NCI-H748 treated with DMSO at 0.1 percent for 48 hours (cell line): ENCODE measurements around the gene ZNF683.
"Not testable (repeated sequence)": the region's sequence is repeated elsewhere in the genome, so short reads cannot be mapped to it uniquely, and the experiment has no call there.

Experiments
- DNase-seq: peaks from one replicate; lab custom pipeline; 2025; lab: John Stamatoyannopoulos, UW

The ZNF683 gene

GRCh38 chr1:26372611-26373010, at the start of gene ZNF683:
Gene ZNF683 (minus strand): TSS chr1:26372750. CDS start chr1:26368571, 4,179 bp downstream.
- DNase-seq, result not testable (repeated sequence)

- DNase-seq, result no peak
Observed at GRCh38 chr1:26419494-26419893, 46.9 kb upstream of the ZNF683 start.

DNA sequence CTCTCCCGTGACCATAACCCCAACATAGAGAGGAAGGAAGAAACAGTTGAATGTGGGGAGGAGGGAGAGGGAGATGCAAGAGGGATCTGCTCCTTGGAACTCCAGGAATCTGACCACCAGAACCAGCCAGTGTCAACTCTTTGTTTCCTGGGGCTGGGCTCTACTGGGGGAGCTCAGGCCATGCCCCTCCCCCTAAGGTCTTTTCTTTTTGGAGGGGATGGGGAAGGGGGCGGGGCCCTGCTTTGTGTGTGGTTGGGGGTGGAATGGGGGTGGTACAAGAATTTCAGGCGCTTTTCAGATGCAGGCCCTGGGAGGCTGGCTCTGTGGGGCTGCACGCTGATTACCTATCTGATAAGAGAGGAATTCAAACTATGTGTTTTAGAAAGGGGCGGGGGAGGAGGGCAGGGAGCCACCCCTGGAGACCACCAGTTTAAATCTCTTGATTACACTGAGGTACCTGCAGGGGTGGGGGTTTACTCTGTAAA, 46.4 kb upstream of the ZNF683 start:
- no peak for DNase-seq

GRCh38 chr1:26417111-26417759, 44.7 kb upstream of the ZNF683 start:
- DNase-seq, result peak; percentile 44

DNA sequence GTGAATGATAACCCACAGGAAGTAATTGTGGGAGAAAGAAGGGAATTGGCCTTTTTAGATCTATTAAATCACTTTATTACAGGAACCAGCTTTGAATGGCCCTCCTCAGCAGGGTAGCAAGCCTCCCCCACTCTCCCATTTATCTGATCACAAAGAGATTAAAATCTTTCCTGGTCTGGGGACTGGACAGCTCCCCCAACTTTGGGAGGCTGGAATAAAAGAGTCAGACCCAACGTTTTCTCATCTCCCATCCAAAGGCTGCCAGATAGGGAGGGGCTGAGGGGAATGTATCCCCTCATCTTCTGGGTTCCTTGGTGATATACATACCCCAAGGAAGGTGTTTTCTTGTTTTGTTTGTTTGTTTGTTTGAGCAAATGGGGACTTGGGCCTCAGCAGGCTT, 40.5 kb upstream of the ZNF683 start:
- DNase-seq, result no peak

- DNase-seq, result no peak
Observed at GRCh38 chr1:26412180-26412840, 39.8 kb upstream of the ZNF683 start.

DNA sequence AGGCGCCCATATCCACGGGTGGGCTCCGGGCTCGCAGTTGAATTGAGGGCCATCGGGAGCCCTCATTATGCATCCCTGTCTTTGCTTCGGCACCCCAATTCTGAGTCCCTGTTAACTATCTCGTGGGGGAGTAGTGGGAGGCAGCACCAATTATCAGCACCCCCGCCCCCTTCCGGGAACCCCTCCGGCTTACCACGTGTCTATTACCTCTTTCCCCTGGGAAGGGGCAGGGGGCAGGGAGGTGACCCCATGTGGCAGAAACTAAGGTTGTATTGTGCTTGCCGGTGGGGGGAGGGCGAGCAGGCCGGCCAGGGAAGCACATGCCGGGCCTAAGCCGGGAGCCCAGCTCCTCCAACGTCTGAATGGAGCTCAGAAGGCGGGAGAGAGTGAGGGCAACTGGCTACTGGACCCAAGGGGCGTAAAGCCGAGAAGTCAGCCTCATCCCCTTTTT, 39.1 kb upstream of the ZNF683 start:
- DNase-seq, result no peak

DNA sequence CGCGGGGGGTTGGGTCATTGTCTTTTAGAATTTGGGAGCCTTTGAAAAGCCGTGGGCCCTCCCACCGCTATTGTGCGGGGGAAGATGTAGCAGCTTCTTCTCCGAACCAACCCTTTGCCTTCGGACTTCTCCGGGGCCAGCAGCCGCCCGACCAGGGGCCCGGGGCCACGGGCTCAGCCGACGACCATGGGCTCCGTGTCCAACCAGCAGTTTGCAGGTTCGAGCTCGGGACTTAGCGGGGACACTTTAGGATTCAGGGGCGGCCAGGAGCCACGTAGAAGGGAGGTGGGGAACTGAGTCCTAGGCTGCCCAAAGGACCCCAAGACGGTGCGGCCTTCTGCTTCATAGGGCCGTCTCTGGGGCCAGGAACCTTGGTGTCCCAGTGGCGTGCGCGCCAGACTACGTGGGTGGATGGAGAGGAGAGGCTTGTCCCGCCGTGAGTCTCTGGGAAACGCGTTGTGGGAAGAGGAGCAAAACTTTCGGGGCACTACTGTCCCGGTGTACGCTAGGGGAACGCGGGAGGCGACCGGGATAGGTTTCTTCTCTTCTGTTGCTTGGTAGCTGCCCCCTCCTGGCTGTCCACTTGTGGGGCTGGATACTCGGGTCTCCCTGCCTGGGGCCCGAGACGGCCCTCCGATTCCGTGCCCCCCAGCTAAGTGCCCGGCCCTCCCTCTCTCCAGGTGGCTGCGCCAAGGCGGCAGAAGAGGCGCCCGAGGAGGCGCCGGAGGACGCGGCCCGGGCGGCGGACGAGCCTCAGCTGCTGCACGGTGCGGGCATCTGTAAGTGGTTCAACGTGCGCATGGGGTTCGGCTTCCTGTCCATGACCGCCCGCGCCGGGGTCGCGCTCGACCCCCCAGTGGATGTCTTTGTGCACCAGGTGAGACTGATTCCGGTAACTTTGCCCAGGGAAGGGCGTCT, 38.4 kb upstream of the ZNF683 start, which contains the start of gene LIN28A:
Gene LIN28A, plus strand, starts transcription at position 112 of the 918 bp plus-strand sequence. Its CDS starts 75 bp downstream, at position 187.
- no peak for DNase-seq

DNA sequence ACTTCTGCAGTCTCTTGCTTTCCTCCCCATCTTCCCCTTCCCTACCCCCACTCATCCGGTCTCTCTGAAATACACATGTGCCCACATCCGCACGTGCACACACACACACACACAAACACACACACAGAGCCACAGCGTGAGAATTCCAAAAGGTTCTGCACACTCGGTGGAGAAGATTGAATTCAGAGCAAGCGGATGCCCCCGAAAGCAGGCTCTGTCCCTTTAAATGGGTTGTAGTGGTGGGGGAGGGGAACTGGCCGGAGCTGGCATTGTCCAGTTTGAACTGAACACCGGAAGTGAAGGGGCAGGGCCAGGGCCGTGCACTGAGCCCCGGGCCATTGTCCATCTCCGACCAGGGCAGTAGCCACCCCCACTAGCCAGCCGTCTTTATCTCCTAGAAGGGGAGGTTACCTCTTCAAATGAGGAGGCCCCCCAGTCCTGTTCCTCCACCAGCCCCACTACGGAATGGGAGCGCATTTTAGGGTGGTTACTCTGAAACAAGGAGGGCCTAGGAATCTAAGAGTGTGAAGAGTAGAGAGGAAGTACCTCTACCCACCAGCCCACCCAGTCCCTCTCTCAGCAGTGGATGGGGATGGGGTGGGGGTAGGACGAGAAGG, 36.7 kb upstream of the ZNF683 start:
- no peak for DNase-seq

GRCh38 chr1:26408604-26409003, 36.1 kb upstream of the ZNF683 start:
- DNase-seq, result no peak

DNA sequence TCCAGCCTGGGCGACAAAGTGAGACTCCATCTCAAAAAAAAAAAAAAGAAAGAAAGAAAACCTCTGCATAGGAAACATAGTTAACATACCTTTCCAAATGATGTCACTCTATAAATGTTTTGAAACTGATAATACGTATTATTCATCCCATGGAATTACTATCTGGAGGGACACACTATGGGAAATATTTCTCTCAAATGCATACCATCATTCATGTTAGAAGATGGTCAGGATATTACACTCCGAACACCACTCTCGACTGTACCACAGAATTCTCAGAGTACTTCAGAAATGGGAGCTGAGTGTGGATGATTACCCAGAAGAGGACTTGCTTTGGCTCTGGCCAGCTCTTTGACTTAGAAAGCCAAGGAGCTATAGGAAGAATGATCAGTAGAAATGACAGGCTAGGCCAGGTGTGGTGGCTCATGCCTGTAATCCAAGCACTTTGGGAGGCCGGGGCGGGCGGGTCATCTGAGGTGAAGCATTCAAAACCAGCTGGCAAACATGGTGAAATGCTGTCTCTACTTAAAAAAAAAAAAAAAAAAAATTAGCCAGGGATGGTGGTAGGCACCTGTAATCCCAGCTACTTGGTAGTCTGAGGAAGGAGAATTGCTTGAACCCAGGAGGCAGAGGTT, 32.8 kb upstream of the ZNF683 start:
- no peak for DNase-seq

- no peak for DNase-seq
Observed at GRCh38 chr1:26404641-26405040, 32.1 kb upstream of the ZNF683 start.

DNA sequence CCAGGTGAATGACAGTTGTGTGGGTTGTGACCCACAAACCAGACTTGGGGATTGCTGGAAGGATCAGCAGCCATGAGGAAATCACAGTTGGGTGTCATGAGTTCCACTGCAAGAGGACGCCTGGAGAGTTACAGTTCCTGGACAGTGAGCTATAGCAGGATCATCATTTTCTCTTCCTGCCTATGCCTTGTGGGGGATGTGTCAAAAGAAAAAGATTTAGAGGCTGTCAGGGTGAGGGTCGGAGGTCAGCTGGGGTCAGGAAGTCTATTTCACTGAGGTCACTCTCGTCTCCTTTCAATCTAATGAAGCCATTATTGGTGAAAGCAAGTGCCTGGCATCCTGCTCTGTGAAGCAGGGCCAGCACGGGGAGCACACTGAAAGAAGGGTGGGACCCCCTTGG, 31.1 kb upstream of the ZNF683 start:
- no peak for DNase-seq

DNA sequence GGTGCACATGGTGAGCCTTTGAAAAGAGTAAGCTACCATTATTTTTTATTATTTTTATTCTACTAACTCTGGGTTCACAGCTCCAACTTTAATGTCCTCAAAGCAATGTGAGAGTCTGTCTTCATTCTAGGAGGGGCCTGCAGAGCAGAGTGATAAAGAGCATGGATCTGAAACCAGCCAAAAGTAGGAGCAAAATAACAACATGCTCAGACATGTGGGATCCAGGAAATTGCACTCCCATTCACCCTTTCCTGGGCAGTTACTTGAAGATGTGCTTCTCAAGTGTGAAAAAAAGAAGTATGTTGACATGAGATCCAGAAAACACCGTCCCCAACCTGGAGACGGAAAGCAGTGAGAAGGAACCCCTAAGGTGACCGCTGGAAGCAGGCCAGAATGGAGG, 29.3 kb upstream of the ZNF683 start:
- no peak for DNase-seq

DNA sequence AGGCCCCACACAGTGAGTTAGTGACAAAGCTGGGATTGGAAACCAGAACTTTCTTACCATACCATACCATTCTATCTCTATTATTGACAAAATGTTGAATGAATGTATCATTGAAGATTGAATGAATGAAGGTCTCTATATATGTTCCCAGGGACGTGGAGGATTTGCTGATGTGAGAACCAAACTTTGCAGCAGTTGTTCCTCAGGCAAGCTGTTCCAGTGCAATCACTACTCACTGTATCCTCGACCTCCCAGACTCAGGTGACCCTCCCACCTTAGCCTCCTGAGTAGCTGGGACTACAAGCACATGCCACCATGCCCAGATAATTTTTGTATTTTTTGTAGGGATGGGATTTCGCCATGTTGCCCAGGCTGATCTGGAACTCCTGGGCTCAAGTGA, 26.5 kb upstream of the ZNF683 start:
- no peak for DNase-seq

- DNase-seq, result no peak
Observed at GRCh38 chr1:26395754-26396153, 23.2 kb upstream of the ZNF683 start.

- DNase-seq, result no peak
Observed at GRCh38 chr1:26391450-26391849, 18.9 kb upstream of the ZNF683 start.

DNA sequence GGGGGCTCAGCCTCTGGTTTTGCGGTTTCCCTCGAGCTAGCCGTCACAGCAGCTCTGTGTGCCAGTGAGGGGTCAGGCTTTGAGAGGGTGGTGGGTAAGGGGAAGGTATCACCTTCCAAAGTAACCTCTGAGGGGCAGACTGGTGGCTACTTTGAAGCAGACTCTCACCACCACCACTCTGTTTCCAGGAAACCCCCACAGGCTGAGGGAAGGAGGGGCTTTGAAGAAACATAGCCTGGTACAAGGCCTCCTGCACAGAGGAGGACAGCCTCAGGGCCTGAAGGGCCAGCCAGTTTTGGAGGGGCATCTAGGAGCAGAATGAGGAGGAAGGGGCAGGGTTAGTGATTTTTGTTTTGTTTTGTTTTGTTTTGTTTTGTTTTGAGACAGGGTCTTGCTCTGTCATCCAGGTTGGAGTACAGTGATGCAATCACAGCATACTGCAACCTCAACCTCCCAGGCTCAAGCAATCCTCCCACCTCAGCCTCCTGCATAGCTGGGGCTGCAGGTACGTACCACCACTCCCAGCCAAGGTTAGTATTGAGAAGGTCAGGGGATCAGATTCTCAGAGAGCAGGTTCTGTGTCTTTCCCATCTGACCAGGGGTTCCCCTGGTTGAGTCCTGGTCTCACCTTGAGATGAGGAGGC, 17.2 kb upstream of the ZNF683 start:
- DNase-seq, result no peak

- no peak for DNase-seq
Observed at GRCh38 chr1:26388791-26389445, 16.4 kb upstream of the ZNF683 start.

DNA sequence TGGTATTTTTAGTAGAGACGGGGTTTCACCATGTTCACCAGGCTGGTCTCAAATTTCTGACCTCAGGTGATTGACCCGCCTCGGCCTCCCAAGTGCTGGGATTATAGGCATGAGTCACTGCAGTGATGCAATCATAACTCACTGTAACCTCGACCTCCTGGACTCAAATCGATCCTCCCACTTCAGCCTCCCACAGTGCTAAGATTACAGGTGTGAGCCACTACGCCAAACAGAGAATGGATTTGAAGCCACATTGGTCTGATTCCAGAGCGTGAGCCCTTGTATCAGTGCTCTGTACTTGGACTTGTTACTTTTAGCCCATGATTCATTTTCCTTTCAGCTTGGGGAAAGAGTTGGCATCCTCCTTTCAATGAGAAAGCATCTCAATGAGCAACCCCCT, 14.9 kb upstream of the ZNF683 start:
- DNase-seq, result no peak
